Neural cell (in vitro differentiated cells): ENCODE results near the gene ADAMTS20. TPM values are rescaled to one million over a fixed set of nuclear protein-coding genes. Genes with fewer than 3 reads are reported as not detected.

ENCODE experiments used
- H2AFZ ChIP-seq: fragments of 200-600, 300-800 bp; sonication (generic), shearing (Covaris generic); 2 replicates; pipeline ENCODE4 v1.6.0; 2014; ENCODE audit warnings: low read depth, mild to moderate bottlenecking, antibody characterized with exemption, low read length, moderate library complexity
- H3F3A ChIP-seq: fragments of 200-600 bp; shearing (Covaris generic); 2 replicates; pipeline ENCODE4 v1.6.1; 2016; ENCODE audit warnings: mild to moderate bottlenecking, moderate library complexity, mixed read lengths, antibody characterized with exemption, low read length; ENCODE audit not compliant: insufficient read depth, poor library complexity, severe bottlenecking
- H3K27ac ChIP-seq: fragments of 200-600, 300-800 bp; sonication (generic), shearing (Covaris generic); 2 replicates; pipeline ENCODE4 v1.5.1; 2014; ENCODE audit warnings: mild to moderate bottlenecking, low read length, moderate library complexity
- H3K27me3 ChIP-seq: fragments of 300-800, 200-600 bp; sonication (generic), shearing (Covaris generic); 2 replicates; pipeline ENCODE4 v1.6.0; 2014; ENCODE audit warnings: mild to moderate bottlenecking, low read depth, low read length, moderate library complexity; ENCODE audit not compliant: insufficient read depth
- H3K36me3 ChIP-seq: fragments of 300-800, 200-600 bp; sonication (generic), shearing (Covaris generic); 2 replicates; pipeline ENCODE4 v1.5.1; 2014; ENCODE audit warnings: mild to moderate bottlenecking, antibody characterized with exemption, low read length, moderate library complexity; ENCODE audit not compliant: insufficient read depth
- H3K4me2 ChIP-seq: fragments of 300-800, 200-600 bp; sonication (generic), shearing (Covaris generic); 2 replicates; pipeline ENCODE4 v1.6.0; 2014; ENCODE audit warnings: mild to moderate bottlenecking, low read length
- H3K4me3 ChIP-seq: fragments of 300-800, 200-600 bp; sonication (generic), shearing (Covaris generic); 2 replicates; pipeline ENCODE4 v1.5.1; 2014; ENCODE audit warnings: mild to moderate bottlenecking, low read length, moderate library complexity
- H3K79me2 ChIP-seq: fragments of 200-600 bp; shearing (Covaris generic); replicated peaks from 2 replicates; pipeline ENCODE4 v1.6.0; 2014; ENCODE audit warnings: mild to moderate bottlenecking, low read length, moderate library complexity; ENCODE audit not compliant: insufficient read depth
- H3K9ac ChIP-seq: fragments of 300-800, 200-600 bp; sonication (generic), shearing (Covaris generic); 2 replicates; pipeline ENCODE4 v1.6.1; 2016; ENCODE audit warnings: mild to moderate bottlenecking, low read length, mixed read lengths
- H3K9me2 ChIP-seq: fragments of 200-600 bp; shearing (Covaris generic); 2 replicates; pipeline ENCODE4 v1.6.1; 2016; ENCODE audit warnings: mild to moderate bottlenecking, low read length, mixed read lengths; ENCODE audit not compliant: insufficient read depth
- H3K9me3 ChIP-seq: fragments of 200-600, 300-800 bp; sonication (generic), shearing (Covaris generic); 2 replicates; pipeline ENCODE4 v1.6.1; 2016; ENCODE audit warnings: mild to moderate bottlenecking, mixed run types, low read length, moderate library complexity, mixed read lengths
- H4K20me1 ChIP-seq: fragments of 200-600 bp; shearing (Covaris generic); 2 replicates; pipeline ENCODE4 v1.6.1; 2016; ENCODE audit warnings: mild to moderate bottlenecking, mixed run types; ENCODE audit not compliant: insufficient read depth
- EP300 ChIP-seq: fragments of 450-650 bp; conservative IDR thresholded peaks from 2 replicates; pipeline ENCODE4 v1.6.1; 2014; ENCODE audit warnings: antibody characterized with exemption, mild to moderate bottlenecking, moderate library complexity; ENCODE audit not compliant: poor library complexity, severe bottlenecking
- EZH2 ChIP-seq: fragments of 200-600, 300-800 bp; shearing (Covaris generic), sonication (generic); IDR thresholded peaks from 2 replicates; pipeline ENCODE4 v1.6.1; 2014; ENCODE audit warnings: antibody characterized with exemption, low read length, borderline replicate concordance, mild to moderate bottlenecking; ENCODE audit not compliant: insufficient read depth, poor library complexity, severe bottlenecking
- MXI1 ChIP-seq: fragments of 450-650 bp; conservative IDR thresholded peaks from 2 replicates; pipeline ENCODE4 v1.6.1; 2014; ENCODE audit warnings: antibody characterized with exemption, mild to moderate bottlenecking; ENCODE audit not compliant: poor library complexity, severe bottlenecking
- POLR2AphosphoS5 ChIP-seq: IDR thresholded peaks from 2 replicates; pipeline ENCODE4 v1.6.1; 2012
- RAD21 ChIP-seq: fragments of 450-650 bp; conservative IDR thresholded peaks from 2 replicates; pipeline ENCODE4 v1.6.1; 2014; ENCODE audit warnings: antibody characterized with exemption, mild to moderate bottlenecking, moderate library complexity
- SMC3 ChIP-seq: fragments of 450-650 bp; conservative IDR thresholded peaks from 2 replicates; pipeline ENCODE4 v1.6.1; 2014; ENCODE audit warnings: antibody characterized with exemption, mild to moderate bottlenecking, moderate library complexity; ENCODE audit not compliant: poor library complexity
- TAF1 ChIP-seq: IDR thresholded peaks from 2 replicates; pipeline ENCODE4 v1.6.1; 2012; ENCODE audit warnings: low read depth
- polyA plus RNA-seq: library from polyadenylated mRNA; depleted of rRNA; stranded (reverse); fragments of >200 nt; gene quantifications from 2 replicates; pipeline ENCODE4 v1.2.3, GENCODE V29; 2014
- TF ChIP-seq, protein P1 (sequence below): IDR thresholded peaks from 2 replicates; pipeline ENCODE4 v1.6.1; 2012; ENCODE audit warnings: borderline replicate concordance
- TF ChIP-seq, protein P2 (sequence below): fragments of 450-650 bp; IDR thresholded peaks from 2 replicates; pipeline ENCODE4 v1.5.1; 2014; ENCODE audit warnings: antibody characterized with exemption, mild to moderate bottlenecking, moderate library complexity; ENCODE audit not compliant: poor library complexity, severe bottlenecking

ADAMTS20 gene
- polyA plus RNA-seq, 1 donor from 2014 or later: 0.72 TPM

DNA sequence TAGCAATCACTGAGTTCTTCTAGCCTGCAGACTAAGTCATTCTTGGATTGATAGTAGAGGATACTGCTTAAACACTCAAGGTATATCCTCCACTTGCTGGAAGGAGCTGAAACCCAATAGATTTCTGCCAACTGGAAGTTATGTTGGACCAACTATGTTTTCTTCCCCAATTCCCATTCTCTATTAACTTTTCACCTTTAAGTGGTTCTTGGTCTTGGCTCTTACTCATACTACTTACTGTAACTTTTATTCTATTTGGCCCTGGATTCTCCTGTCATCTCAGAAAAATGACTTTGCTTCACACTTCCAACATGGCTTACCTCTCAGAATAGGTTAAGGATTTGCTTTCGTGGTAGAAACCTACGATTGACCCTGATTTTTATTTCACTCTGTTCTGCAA lies 244.9 kb downstream of the ADAMTS20 start:
- H3K79me2 ChIP-seq: no peaks in the 10 kb centered on the region
- no peaks in the 10 kb centered on the region for H3F3A ChIP-seq
- H4K20me1 ChIP-seq: no peaks in the 10 kb centered on the region
- no peaks in the 10 kb centered on the region for H3K36me3 ChIP-seq
- H3K27me3 ChIP-seq: no peaks in the 10 kb centered on the region
- no peaks in the 10 kb centered on the region for H3K9me2 ChIP-seq
- no peak for TF ChIP-seq EZH2
- no peak for TF ChIP-seq EP300
- no peak for TF ChIP-seq MXI1
- no peak for TF ChIP-seq POLR2AphosphoS5
- TF ChIP-seq, protein P1, sequence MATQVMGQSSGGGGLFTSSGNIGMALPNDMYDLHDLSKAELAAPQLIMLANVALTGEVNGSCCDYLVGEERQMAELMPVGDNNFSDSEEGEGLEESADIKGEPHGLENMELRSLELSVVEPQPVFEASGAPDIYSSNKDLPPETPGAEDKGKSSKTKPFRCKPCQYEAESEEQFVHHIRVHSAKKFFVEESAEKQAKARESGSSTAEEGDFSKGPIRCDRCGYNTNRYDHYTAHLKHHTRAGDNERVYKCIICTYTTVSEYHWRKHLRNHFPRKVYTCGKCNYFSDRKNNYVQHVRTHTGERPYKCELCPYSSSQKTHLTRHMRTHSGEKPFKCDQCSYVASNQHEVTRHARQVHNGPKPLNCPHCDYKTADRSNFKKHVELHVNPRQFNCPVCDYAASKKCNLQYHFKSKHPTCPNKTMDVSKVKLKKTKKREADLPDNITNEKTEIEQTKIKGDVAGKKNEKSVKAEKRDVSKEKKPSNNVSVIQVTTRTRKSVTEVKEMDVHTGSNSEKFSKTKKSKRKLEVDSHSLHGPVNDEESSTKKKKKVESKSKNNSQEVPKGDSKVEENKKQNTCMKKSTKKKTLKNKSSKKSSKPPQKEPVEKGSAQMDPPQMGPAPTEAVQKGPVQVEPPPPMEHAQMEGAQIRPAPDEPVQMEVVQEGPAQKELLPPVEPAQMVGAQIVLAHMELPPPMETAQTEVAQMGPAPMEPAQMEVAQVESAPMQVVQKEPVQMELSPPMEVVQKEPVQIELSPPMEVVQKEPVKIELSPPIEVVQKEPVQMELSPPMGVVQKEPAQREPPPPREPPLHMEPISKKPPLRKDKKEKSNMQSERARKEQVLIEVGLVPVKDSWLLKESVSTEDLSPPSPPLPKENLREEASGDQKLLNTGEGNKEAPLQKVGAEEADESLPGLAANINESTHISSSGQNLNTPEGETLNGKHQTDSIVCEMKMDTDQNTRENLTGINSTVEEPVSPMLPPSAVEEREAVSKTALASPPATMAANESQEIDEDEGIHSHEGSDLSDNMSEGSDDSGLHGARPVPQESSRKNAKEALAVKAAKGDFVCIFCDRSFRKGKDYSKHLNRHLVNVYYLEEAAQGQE: no peak
- TF ChIP-seq, protein P2, sequence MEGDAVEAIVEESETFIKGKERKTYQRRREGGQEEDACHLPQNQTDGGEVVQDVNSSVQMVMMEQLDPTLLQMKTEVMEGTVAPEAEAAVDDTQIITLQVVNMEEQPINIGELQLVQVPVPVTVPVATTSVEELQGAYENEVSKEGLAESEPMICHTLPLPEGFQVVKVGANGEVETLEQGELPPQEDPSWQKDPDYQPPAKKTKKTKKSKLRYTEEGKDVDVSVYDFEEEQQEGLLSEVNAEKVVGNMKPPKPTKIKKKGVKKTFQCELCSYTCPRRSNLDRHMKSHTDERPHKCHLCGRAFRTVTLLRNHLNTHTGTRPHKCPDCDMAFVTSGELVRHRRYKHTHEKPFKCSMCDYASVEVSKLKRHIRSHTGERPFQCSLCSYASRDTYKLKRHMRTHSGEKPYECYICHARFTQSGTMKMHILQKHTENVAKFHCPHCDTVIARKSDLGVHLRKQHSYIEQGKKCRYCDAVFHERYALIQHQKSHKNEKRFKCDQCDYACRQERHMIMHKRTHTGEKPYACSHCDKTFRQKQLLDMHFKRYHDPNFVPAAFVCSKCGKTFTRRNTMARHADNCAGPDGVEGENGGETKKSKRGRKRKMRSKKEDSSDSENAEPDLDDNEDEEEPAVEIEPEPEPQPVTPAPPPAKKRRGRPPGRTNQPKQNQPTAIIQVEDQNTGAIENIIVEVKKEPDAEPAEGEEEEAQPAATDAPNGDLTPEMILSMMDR: no peak
- TF ChIP-seq SMC3: no peak
- TF ChIP-seq TAF1: no peak
- TF ChIP-seq RAD21: no peak
- no peak overlapping the region for H3K27ac ChIP-seq
- no peaks in the 10 kb centered on the region for H3K9me3 ChIP-seq
- H3K9ac ChIP-seq: no peak overlapping the region
- no peak overlapping the region for H2AFZ ChIP-seq
- H3K4me2 ChIP-seq: no peak overlapping the region
- no peak overlapping the region for H3K4me3 ChIP-seq

DNA sequence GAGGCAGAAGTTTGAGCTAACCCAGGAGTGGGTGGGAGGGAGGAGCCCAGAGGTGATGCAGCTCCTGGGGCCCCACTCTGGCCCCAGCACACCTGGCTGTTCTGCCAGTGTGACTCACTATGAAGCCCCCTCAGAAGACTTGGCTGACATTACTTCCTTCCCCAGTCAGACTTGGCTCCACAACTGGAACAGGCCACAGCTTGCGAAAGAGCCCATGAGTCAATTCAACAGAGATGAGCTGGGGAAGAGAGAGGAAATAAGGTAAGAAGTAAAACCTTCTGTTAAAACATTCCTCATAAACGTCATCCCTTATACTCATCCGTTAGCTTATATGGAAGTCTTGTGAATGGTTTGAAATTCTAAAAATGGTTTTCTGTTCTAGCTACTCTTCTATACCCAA lies 245.9 kb downstream of the ADAMTS20 start:
- no peak overlapping the region for H2AFZ ChIP-seq
- no peaks in the 10 kb centered on the region for H3K9me3 ChIP-seq
- no peak overlapping the region for H3K27ac ChIP-seq
- no peak for TF ChIP-seq POLR2AphosphoS5
- TF ChIP-seq SMC3: no peak
- no peak for TF ChIP-seq RAD21
- TF ChIP-seq TAF1: no peak
- TF ChIP-seq, protein P2: no peak
- TF ChIP-seq, protein P1: no peak
- no peaks in the 10 kb centered on the region for H3K27me3 ChIP-seq
- no peaks in the 10 kb centered on the region for H4K20me1 ChIP-seq
- no peaks in the 10 kb centered on the region for H3K9me2 ChIP-seq
- no peaks in the 10 kb centered on the region for H3K79me2 ChIP-seq
- no peaks in the 10 kb centered on the region for H3F3A ChIP-seq
- no peak overlapping the region for H3K4me3 ChIP-seq
- no peaks in the 10 kb centered on the region for H3K36me3 ChIP-seq
- H3K9ac ChIP-seq: no peak overlapping the region
- H3K4me2 ChIP-seq: no peak overlapping the region
